ENCODE results near the gene GABBR2.

- TF ChIP-seq, protein P1, sequence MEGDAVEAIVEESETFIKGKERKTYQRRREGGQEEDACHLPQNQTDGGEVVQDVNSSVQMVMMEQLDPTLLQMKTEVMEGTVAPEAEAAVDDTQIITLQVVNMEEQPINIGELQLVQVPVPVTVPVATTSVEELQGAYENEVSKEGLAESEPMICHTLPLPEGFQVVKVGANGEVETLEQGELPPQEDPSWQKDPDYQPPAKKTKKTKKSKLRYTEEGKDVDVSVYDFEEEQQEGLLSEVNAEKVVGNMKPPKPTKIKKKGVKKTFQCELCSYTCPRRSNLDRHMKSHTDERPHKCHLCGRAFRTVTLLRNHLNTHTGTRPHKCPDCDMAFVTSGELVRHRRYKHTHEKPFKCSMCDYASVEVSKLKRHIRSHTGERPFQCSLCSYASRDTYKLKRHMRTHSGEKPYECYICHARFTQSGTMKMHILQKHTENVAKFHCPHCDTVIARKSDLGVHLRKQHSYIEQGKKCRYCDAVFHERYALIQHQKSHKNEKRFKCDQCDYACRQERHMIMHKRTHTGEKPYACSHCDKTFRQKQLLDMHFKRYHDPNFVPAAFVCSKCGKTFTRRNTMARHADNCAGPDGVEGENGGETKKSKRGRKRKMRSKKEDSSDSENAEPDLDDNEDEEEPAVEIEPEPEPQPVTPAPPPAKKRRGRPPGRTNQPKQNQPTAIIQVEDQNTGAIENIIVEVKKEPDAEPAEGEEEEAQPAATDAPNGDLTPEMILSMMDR (IDR thresholded peaks at IDR 0.05; ENCODE audit: low read depth, low read length), result no peak
- no peak for TF ChIP-seq EZH2phosphoT487 (IDR thresholded peaks at IDR 0.05; ENCODE audit: low read depth)
These were observed 19.8 kb downstream of the GABBR2 start for GRCh38 chr9:98688710-98689495.

Data from OCI-LY3 (cell line).